ENCODE measurements around the gene OR2A42.
"Not testable (repeated sequence)": the region's sequence is repeated elsewhere in the genome, so short reads cannot be mapped to it uniquely, and the experiment has no call there.

Gene OR2A42

GRCh38 chr7:144239365-144239764 is at the start of gene OR2A42:
TSS of gene OR2A42 (minus strand) at chr7:144239605. CDS start at chr7:144232843, 6,762 bp downstream.
- not testable (repeated sequence) for DNase-seq

GRCh38 chr7:144287171-144287784 is 47.9 kb upstream of the OR2A42 start:
- not testable (repeated sequence) for DNase-seq

- DNase-seq = not testable (repeated sequence)
Observed at GRCh38 chr7:144283716-144284115, 44.3 kb upstream of the OR2A42 start.

- DNase-seq = not testable (repeated sequence)
Observed at GRCh38 chr7:144282490-144282889, 43.1 kb upstream of the OR2A42 start.

- DNase-seq = not testable (repeated sequence)
Observed at GRCh38 chr7:144281981-144282380, 42.6 kb upstream of the OR2A42 start.

GRCh38 chr7:144280010-144280409 is 40.6 kb upstream of the OR2A42 start:
- not testable (repeated sequence) for DNase-seq

- not testable (repeated sequence) for DNase-seq
Observed at GRCh38 chr7:144275281-144275680, 35.9 kb upstream of the OR2A42 start.

- DNase-seq = not testable (repeated sequence)
Observed at GRCh38 chr7:144269188-144269587, 29.8 kb upstream of the OR2A42 start, which contains the start of gene CTAGE8. TSS of gene CTAGE8 (minus strand) at chr7:144269288. CDS start at chr7:144269250, 38 bp downstream.

- not testable (repeated sequence) for DNase-seq
Observed at GRCh38 chr7:144264692-144265091, 25.3 kb upstream of the OR2A42 start, which contains the start of gene OR2A7. TSS of gene OR2A7 (minus strand) at chr7:144264792. CDS start at chr7:144259628, 5,164 bp downstream.

GRCh38 chr7:144262128-144262527 is 22.7 kb upstream of the OR2A42 start:
- DNase-seq = not testable (repeated sequence)

- not testable (repeated sequence) for DNase-seq
Observed at GRCh38 chr7:144259067-144259466, 19.7 kb upstream of the OR2A42 start.

GRCh38 chr7:144256112-144256511 is 16.7 kb upstream of the OR2A42 start:
- no peak for DNase-seq

- no peak for DNase-seq
Observed at GRCh38 chr7:144255471-144255897, 16.1 kb upstream of the OR2A42 start.

- not testable (repeated sequence) for DNase-seq
Observed at GRCh38 chr7:144252307-144252706, 12.9 kb upstream of the OR2A42 start.

- not testable (repeated sequence) for DNase-seq
Observed at GRCh38 chr7:144247674-144248330, 8.4 kb upstream of the OR2A42 start.

- not testable (repeated sequence) for DNase-seq
Observed at GRCh38 chr7:144246967-144247366, 7.6 kb upstream of the OR2A42 start.

- DNase-seq = not testable (repeated sequence)
Observed at GRCh38 chr7:144245372-144245771, 6.0 kb upstream of the OR2A42 start.

GRCh38 chr7:144238530-144239082 is 799 bp downstream of the OR2A42 start:
- not testable (repeated sequence) for DNase-seq

GRCh38 chr7:144233039-144233438 is 6.4 kb downstream of the OR2A42 start:
- DNase-seq = not testable (repeated sequence)

- not testable (repeated sequence) for DNase-seq
Observed at GRCh38 chr7:144231027-144231426, 8.4 kb downstream of the OR2A42 start.

GRCh38 chr7:144228810-144229209 is 10.6 kb downstream of the OR2A42 start:
- not testable (repeated sequence) for DNase-seq

- DNase-seq = not testable (repeated sequence)
Observed at GRCh38 chr7:144226866-144227265, 12.5 kb downstream of the OR2A42 start.

- not testable (repeated sequence) for DNase-seq
Observed at GRCh38 chr7:144223675-144224074, 15.7 kb downstream of the OR2A42 start.

GRCh38 chr7:144220531-144220930 is 18.9 kb downstream of the OR2A42 start:
- not testable (repeated sequence) for DNase-seq
